Activated T-cell treated with anti-CD3 and anti-CD28 coated beads for 1 hour (primary cell): ENCODE data around the gene CTRL.
"Not testable (repeated sequence)": the region's sequence is repeated elsewhere in the genome, so short reads cannot be mapped to it uniquely, and the experiment has no call there.

Experiments used
- DNase-seq: peaks from one replicate; pipeline ENCODE4 v3.0.0-alpha.2; 2020; ENCODE audit warnings: low read depth

Gene CTRL

DNA sequence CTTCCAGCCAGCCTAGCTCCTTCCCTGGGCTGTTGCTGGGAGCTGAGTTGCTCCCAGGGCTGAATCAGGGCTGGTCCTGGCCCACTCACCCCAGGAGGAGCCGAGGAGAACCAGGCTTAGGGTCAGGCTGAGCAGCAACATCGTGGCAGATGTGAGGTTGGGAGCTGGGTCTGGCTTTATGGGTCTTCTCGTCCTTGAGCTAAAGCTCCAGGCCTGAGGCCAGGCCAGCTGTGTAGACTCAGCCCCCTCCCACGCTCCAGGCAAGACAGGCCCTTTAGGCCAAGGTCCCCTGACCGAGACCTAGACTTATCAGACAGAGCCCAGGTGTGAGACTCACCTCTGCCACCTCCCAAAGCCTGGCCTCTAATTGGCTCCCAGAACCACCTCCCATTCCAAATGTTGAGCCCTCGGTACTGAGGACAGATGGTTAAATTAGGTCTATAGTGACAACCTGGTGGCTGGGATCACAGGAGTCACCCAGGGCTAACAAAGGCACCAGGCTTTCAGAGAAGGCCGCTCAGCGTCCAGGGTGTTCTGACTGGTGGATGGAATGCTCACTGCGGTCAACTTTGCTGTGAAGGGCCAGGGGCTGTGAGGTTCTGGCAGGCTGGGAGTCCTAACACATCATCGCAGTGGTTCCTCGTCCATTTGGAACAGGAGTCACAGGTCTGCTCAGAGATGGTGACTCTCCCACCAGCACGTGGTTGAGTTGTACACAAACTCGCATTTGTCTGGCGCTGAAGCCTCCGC, at the start of gene CTRL:
TSS of gene CTRL (minus strand) at position 151 of the 750 bp plus-strand sequence. CDS start at position 141, 10 bp downstream.
- DNase-seq: no peak

DNA sequence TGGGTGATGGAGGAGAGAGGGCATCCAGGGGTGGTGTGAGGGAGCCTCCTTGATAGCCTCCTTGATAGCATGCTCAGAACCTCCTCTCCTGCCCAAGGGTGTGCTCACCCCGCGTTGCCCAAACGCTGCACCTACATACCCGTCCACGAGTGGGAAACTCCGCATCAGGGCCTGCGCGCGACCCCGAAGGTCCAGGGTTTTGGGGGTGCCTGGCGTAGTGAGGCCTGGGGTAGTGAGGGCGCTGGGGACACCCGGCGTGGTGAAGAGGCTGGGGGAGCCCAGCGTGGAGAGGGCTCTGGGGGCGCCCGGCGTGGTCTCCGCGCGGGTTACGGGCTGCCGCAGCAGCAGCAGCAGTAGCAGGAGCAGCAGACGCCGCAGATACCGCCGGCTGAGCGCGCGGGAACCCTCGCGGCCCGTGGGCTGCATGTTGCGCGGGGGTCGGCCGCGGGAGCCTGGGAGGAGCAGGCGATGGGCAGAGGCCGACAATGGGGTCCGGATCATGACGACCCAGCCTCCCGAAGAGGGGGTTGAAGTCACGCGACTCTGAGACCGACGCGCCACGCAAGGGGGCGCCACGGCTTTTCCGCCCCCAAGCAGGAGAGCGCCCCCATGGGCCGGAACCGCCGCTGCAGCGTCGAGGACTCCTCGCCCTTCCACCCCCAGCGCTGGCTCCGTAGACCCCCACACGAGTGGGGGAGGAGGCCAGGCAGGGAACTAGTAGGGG, 48.5 kb upstream of the CTRL start, which contains the start of gene DPEP3:
TSS of gene DPEP3 (minus strand) at position 545 of the 724 bp plus-strand sequence. CDS start at position 426, 119 bp downstream.
- no peak for DNase-seq

GRCh38 chr16:67977469-67978227, 46.0 kb upstream of the CTRL start:
- DNase-seq: no peak

DNA sequence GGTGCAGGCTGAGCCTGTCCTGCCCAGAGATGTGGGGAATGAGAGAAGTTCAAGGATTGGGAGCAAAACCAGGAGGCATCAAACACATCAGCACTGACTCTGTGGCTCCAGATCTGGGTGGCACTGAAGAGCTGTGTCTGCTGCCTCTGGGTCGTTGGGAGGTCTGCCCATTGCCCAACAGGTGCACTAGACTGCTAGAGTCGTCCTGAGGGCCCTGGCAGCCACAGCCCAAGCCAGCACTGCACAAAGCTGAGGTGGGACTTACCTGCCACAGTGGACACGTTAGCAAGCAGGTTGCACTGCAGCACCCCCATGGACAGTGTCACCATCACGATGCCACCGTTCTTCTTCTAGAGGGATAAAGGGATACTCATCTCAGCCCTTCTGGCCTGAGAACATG, 45.3 kb upstream of the CTRL start:
- DNase-seq: no peak

- no peak for DNase-seq
These were observed 44.5 kb upstream of the CTRL start for GRCh38 chr16:67976205-67976604.

DNA sequence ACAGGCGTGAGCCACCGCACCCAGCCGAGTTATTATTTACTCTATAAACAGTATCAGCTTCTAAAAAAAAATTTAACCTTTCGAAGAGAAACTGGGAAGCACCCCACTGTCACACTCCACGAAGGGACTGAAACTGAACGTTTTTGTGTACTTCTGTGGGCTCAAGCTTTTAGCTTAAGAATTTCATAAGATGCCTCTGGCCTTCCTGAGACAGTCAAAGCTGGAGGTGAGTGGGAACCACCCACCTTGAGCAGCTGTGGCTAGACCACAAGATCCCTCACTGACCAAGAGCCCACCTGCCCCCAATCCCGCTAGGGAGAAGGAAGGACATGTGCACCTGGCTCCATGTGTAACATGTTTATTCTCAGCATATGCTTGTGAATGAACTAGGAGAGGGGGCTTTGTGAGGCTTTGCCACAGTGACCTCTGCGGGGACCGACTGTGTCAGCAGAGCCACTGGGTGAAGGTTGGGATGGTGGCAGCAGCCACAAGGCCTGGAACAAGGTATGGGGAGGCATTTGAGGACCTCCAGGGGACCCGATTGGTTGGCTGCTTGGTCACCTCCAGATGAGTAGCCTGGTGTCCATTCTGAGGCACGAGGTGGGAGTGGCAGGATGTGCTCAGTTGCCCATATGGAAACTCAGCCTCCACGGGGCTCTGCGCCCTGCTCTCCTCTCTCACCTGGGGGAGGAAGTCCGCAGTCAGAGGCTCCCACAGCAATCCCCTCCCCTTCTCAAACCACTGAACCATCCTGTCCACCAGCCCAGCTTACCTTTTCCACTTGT, 43.9 kb upstream of the CTRL start:
- DNase-seq: no peak

GRCh38 chr16:67972285-67972684, 40.6 kb upstream of the CTRL start:
- not testable (repeated sequence) for DNase-seq

DNA sequence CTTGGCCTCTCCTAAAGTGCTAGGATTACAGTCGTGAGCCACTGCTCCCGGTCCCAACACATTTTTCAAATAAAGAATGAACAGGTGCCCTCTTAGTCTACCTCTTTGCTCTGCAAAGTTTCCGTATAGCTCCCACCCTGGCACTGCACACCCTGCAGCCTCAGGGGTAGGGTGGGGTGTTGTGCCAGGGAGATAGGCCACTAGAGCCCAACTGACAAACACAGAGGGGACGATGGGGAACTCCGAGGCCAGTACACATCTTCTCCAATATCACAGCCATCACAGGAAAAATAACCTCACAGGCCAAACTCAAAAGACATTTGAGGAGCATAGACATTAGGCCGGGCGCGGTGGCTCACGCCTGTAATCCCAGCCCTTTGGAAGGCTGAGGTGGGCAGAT, 39.4 kb upstream of the CTRL start:
- no peak for DNase-seq

- no peak for DNase-seq
These were observed 37.8 kb upstream of the CTRL start for GRCh38 chr16:67969254-67970039.

- peak; percentile 75 for DNase-seq
These were observed 37.0 kb upstream of the CTRL start, which contains the start of gene SLC12A4 for GRCh38 chr16:67968400-67969253. SLC12A4 (minus strand) TSS chr16:67968637; CDS start chr16:67968553, 84 bp downstream.

DNA sequence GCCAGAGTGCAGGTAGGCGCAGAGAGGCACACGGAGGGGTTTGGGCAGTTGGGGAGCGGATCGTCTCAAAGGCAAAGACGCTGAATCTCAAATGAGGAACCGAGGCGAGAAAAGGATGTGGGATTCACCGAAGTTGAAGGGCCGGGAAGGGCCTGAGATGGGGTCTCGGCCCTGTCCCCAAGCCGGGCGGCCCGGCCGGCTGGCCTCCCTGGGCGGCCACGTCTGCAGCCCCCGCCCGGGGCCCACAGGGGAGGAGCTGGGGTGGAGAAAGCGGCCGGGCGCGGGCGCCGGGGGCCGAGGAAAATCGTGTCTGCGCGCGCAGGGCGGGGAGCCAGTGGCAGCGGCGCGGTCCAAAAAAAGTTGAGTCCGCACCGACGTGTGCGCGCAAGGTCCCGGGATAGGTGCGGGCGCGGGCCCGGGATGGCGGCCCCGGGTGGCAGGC, 36.3 kb upstream of the CTRL start:
- DNase-seq: no peak

- DNase-seq: no peak
These were observed 35.7 kb upstream of the CTRL start for GRCh38 chr16:67967183-67967957.

DNA sequence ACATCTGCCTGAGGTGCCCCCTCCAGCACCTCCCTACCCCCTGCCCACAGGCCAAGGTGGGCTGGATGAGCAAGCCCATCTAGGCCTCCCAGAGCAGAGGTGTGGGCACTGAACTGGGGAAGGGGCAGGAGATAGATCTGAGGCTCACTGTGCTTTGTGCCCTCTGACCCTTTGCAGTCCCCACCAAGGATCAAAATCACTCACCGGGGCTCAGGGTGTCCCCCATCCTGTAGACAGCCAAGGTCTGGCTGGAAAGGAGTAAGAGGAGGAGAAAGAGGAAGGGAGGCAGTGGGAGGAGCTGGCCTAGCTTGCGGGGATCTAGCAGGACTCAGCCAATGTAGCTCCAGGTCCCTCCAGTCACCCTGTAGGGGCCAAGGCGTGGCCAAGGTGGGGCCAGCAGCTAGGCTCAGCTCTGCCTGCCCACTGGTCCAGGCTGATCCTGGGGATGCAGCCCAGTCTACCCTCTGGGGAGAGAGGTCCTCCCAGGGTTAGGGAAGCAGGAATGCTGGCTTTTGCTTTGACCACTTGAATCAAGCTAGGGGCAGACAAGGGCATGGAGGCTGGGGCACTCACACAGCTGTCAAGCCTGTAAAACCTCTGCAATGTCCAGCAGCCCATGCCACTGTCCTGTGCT, 35.0 kb upstream of the CTRL start:
- no peak for DNase-seq

GRCh38 chr16:67965668-67966548, 34.2 kb upstream of the CTRL start:
- DNase-seq: no peak

DNA sequence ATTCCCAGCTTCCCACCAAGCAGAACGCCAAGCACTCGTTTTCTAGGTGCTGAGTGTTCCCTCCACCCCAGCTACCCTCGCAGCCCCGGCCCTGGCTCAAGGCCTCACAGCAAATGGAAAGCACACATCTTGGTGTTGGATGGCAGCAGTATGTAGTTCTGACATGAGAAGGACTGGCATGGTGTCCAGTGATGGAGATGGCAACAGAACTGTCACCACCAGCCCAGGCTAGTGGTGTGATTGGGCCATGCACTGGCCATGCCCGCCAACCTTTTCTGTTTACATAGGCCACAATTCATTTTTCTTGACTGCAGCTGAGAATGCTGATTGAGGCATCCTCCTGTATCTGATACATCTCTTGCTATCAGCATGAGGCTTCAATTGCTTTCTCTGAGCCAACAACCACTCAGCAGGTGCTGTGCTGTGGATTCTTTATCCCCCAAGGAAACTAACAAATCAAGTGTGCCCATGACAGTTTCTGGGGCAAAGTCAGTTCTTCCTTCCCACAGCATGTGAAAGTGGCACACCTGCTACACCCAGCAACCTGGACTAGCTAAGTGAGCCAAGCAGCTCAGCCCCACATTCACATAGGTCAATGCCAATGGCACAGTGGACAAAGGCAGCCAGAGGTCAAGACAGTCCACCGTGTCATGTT, 32.9 kb upstream of the CTRL start:
- no peak for DNase-seq

- DNase-seq: no peak
These were observed 32.1 kb upstream of the CTRL start for GRCh38 chr16:67963662-67964321.

- no peak for DNase-seq
These were observed 31.6 kb upstream of the CTRL start for GRCh38 chr16:67963292-67963661.
